Liver (tissue), 3 donors: ENCODE data around the gene HIPK1.

Source experiments
- RAD21 ChIP-seq, 2 donors: IDR thresholded peaks; 2 replicates each; pipeline ENCODE4 v1.6.1; 2016; ENCODE audit warnings: antibody characterized with exemption in 2 of 2, mild to moderate bottlenecking in 2 of 2
- TF ChIP-seq, protein P1 (sequence below): fragments of 150-350 bp; IDR thresholded peaks from 2 replicates; pipeline ENCODE4 v1.5.1; 2017; ENCODE audit warnings: improper control_type of control experiment, low read depth, low read length; ENCODE audit not compliant: missing input control
- donor health status: healthy.
- donor health status: healthy.

DNA sequence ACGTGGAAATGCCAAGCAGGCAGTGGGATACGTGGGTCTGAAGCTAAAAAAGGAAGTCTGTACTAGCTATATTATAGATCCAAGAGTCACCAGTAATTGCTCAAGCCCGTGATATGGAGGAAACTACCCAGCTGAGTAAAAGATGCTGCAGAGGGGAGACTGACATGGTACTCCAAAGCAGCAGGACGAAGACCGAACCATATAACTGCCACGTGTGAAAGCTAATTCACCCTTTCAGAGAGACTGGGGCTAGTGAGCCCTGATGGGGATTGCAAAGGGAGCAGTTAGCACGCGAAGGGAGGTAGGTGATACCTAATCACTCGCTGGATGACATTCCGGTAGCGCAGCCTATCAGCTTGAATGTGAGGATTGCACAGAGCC lies 24.8 kb upstream of the HIPK1 start:
- TF ChIP-seq, protein P1, sequence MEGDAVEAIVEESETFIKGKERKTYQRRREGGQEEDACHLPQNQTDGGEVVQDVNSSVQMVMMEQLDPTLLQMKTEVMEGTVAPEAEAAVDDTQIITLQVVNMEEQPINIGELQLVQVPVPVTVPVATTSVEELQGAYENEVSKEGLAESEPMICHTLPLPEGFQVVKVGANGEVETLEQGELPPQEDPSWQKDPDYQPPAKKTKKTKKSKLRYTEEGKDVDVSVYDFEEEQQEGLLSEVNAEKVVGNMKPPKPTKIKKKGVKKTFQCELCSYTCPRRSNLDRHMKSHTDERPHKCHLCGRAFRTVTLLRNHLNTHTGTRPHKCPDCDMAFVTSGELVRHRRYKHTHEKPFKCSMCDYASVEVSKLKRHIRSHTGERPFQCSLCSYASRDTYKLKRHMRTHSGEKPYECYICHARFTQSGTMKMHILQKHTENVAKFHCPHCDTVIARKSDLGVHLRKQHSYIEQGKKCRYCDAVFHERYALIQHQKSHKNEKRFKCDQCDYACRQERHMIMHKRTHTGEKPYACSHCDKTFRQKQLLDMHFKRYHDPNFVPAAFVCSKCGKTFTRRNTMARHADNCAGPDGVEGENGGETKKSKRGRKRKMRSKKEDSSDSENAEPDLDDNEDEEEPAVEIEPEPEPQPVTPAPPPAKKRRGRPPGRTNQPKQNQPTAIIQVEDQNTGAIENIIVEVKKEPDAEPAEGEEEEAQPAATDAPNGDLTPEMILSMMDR = no peak
- TF ChIP-seq RAD21 (IDR thresholded peaks at IDR 0.05) = no peak
